Neuron (in vitro differentiated cells): Measurements from ENCODE around the gene GTF2I.
"Not testable (repeated sequence)": the region's sequence is repeated elsewhere in the genome, so short reads cannot be mapped to it uniquely, and the experiment has no call there.

ENCODE experiments used
- H2AFZ ChIP-seq: one replicate; pipeline ENCODE4 v1.6.1; 2013; ENCODE audit warnings: low read depth, mild to moderate bottlenecking, inconsistent platforms, low read length, moderate library complexity
- H3K27me3 ChIP-seq: one replicate; pipeline ENCODE4 v1.6.1; 2013; ENCODE audit warnings: low read length; ENCODE audit not compliant: insufficient read depth
- H3K36me3 ChIP-seq: one replicate; pipeline ENCODE4 v1.6.1; 2013; ENCODE audit warnings: low read length; ENCODE audit not compliant: insufficient read depth
- H3K4me1 ChIP-seq: one replicate; pipeline ENCODE4 v1.6.1; 2013; ENCODE audit warnings: low read length; ENCODE audit not compliant: insufficient read depth
- H3K4me3 ChIP-seq: 2 replicates; pipeline ENCODE4 v1.5.1; 2013; ENCODE audit warnings: mild to moderate bottlenecking, low read length, moderate library complexity
- H3K9me3 ChIP-seq: one replicate; pipeline ENCODE4 v1.6.1; 2013; ENCODE audit warnings: low read length

GTF2I gene

DNA sequence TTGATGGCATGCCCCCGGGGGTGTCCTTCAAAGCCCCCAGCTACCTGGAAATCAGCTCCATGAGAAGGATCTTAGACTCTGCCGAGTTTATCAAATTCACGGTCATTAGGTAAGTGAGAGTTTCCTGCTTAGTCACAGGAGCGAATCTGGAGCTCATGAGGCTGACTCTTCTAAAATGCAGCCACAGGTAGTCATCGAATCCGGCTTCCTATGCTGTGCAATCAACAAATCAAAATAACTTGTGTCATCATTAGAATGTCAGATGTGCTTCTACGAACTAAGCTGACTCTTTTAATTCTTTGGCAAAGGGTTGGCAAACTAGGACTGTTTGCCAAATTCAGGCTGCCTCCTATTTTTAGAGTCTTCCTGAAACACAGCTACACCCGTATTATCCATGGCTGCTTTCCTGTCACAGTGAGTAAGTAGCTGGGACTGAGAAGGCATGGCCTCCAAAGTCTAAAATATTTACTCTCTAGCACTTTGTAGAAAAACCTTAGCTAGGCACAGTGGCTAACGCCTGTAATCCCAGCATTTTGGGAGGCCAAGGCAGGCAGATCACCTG, 96.5 kb downstream of the GTF2I start:
- not testable (repeated sequence) for H3K36me3 ChIP-seq, H2AFZ ChIP-seq, H3K4me1 ChIP-seq, H3K27me3 ChIP-seq, H3K4me3 ChIP-seq, H3K9me3 ChIP-seq

DNA sequence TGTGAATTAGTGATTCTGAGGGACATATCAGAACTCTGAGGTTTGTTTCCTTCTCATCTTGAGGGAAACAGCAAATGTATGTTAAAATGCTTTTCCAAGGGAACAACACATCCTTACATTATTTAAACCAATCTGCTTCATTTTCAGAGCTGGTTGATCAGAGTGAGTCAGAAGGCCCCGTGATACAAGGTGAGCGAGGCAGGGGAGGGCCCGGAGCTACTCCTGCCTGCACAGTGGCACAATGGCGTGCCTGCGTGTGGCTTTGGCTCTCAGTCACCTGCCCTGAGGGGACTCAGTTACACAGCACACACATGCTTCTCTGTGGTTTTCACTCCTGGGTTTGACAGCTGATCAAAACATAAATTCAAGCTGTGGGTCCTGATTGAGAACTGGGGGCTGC, 99.2 kb downstream of the GTF2I start:
- H2AFZ ChIP-seq, H3K36me3 ChIP-seq, H3K4me3 ChIP-seq, H3K27me3 ChIP-seq, H3K9me3 ChIP-seq, H3K4me1 ChIP-seq: not testable (repeated sequence)

DNA sequence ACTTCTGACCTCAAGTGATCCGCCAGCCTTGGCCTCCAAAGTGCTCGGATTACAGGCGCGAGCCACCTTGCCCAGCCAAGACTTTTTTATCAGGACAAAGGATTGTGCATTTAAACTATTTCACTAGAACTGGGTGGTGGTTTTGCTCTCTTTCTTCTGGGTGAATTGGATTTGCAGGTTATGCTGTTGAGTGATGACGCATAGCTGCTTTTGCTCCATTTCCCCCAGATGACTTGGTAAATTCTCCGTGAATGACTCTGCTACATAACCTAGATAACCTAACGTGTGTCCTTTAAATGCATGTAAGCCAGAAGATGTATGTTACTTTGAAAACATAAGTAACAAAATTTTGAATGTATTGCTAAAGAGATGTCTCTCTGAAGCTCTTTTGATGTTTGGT, 100.8 kb downstream of the GTF2I start:
- not testable (repeated sequence) for H3K36me3 ChIP-seq, H2AFZ ChIP-seq, H3K4me3 ChIP-seq, H3K4me1 ChIP-seq, H3K9me3 ChIP-seq, H3K27me3 ChIP-seq

DNA sequence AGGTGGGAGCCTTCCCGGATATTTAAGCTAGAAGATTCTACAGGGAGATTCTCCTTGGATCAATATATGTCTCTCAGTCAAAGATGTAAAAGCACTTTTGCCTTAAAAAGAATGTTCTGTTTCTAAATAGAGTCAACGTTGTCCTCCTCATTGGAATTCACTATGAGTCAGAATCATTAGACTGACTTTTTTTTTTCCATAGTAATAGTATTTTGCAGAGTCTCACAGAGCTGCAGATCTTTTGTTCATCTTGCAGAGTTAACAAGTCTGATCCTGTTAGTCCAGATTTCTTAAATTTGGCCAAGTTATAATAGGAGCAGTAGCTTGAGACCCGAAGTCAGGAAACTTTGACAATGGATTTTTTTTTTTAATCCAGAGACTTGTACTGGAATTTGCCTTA, 101.5 kb downstream of the GTF2I start:
- not testable (repeated sequence) for H3K36me3 ChIP-seq, H3K4me3 ChIP-seq, H3K27me3 ChIP-seq, H2AFZ ChIP-seq, H3K9me3 ChIP-seq, H3K4me1 ChIP-seq

DNA sequence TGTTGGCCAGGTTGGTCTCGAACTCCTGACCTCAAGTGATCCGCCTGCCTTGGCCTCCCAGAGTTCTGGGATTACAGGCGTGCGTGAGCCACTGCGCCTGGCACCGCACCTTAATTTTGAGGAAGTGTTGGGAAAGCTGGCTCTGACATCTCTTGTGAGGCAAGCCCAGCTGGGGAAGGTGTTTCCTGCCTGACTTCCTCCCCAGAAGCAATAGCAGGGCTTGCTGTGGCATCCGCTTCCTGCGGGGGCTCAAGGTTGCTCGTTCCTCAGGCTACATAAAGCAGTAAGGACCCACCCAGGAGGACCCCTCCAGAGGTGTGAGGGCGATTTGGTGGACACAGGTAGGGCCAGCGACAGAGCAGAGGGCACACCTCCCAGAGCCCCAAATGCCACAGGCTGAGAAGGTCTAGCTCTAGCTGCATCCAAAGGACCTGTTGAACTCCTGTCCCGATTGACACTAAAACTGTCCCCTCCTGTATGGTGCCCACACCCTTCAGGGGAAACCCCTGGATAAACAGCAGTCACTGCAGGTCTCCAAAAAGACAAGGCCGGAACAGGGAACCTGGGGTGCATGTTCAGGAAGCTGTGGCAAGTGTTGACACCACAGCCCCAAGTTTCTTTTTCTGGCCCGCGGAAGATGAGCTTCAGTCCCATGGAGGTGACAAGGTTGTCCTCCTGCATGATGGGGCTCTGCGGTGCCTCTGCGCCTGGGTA, 107.8 kb downstream of the GTF2I start:
- not testable (repeated sequence) for H3K9me3 ChIP-seq, H3K4me1 ChIP-seq, H3K36me3 ChIP-seq, H3K27me3 ChIP-seq, H3K4me3 ChIP-seq, H2AFZ ChIP-seq

DNA sequence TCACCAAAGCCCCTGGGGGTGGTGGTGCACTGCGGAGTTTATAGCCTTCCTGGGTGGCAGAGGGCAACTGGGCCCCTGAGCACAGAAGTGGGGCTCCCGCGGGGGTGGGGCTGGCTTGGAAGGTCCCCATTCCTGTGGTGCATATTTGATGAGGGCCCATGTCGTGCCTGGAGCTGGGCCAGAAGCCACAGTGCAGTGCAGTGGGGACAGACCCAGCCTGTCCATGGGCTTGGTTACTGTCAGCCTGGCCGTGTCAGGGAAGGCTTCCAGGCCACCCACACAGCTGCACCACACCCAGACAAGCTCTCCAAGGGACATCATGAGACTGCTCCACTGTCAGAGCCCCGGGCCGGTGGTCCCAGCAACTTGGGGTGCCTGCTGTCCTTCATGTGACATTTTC, 109.0 kb downstream of the GTF2I start:
- H3K27me3 ChIP-seq, H3K4me1 ChIP-seq, H3K4me3 ChIP-seq, H2AFZ ChIP-seq, H3K36me3 ChIP-seq, H3K9me3 ChIP-seq: not testable (repeated sequence)

DNA sequence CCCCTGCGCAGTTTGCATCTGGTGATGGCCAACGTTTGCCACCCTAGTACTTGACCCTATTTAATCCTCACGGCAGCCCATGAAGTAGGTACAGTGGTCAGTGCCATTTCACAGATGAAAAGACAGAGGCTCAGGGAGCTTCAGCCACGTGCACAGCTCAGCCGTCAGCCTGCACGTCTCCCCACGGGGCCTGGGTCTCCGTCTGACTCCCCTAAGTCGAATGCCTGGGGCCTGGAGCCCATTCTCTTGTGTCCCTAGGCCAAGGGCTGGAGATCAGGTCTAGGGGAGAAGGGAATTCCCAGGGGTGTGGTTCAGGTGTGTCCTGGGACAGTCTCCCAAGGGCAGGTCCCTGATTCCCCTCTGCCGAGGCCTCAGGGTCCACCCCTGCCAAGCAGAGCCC, 109.5 kb downstream of the GTF2I start:
- H3K4me3 ChIP-seq, H3K9me3 ChIP-seq, H3K27me3 ChIP-seq, H2AFZ ChIP-seq, H3K4me1 ChIP-seq, H3K36me3 ChIP-seq: not testable (repeated sequence)

DNA sequence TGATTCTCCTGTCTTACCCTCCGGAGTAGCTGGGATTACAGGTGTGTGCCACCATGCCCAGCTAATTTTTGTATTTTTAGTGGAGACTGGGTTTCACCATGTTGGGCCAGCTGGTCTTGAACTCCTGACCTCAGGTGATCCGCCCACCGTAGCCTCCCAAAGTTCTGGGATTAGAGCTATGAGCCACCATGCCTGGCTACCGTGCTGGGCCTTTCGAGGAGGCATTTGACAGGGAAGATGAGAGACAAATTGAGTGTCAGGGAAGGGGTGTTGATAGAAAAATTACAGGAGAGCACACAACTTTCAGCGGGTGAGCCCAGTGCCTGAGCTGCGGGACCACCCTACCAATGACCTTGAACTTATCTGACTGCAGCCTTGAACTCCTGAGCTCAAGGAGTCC, 112.5 kb downstream of the GTF2I start:
- not testable (repeated sequence) for H3K4me1 ChIP-seq, H3K27me3 ChIP-seq, H3K36me3 ChIP-seq, H3K9me3 ChIP-seq, H3K4me3 ChIP-seq, H2AFZ ChIP-seq

DNA sequence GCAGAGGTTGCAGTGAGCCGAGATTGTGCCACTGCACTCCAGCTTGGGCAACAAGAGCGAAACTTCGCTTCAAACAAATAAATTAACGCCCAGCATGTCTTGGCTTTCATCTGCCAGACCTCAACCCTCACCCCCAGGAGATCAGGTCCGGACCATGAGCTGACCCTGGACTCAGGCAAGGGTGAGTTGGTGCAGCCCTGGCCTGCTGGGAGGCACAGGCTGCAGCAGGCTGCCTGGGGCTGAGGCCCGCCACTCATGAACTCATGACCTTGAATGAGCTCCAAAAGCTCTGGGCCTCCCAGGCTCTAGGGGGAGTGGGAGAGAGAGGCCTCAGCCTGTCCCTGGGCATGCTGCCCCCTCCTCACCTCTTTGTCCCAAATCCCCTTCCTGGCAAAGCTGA, 114.6 kb downstream of the GTF2I start:
- not testable (repeated sequence) for H3K9me3 ChIP-seq, H3K27me3 ChIP-seq, H3K36me3 ChIP-seq, H2AFZ ChIP-seq, H3K4me3 ChIP-seq, H3K4me1 ChIP-seq

DNA sequence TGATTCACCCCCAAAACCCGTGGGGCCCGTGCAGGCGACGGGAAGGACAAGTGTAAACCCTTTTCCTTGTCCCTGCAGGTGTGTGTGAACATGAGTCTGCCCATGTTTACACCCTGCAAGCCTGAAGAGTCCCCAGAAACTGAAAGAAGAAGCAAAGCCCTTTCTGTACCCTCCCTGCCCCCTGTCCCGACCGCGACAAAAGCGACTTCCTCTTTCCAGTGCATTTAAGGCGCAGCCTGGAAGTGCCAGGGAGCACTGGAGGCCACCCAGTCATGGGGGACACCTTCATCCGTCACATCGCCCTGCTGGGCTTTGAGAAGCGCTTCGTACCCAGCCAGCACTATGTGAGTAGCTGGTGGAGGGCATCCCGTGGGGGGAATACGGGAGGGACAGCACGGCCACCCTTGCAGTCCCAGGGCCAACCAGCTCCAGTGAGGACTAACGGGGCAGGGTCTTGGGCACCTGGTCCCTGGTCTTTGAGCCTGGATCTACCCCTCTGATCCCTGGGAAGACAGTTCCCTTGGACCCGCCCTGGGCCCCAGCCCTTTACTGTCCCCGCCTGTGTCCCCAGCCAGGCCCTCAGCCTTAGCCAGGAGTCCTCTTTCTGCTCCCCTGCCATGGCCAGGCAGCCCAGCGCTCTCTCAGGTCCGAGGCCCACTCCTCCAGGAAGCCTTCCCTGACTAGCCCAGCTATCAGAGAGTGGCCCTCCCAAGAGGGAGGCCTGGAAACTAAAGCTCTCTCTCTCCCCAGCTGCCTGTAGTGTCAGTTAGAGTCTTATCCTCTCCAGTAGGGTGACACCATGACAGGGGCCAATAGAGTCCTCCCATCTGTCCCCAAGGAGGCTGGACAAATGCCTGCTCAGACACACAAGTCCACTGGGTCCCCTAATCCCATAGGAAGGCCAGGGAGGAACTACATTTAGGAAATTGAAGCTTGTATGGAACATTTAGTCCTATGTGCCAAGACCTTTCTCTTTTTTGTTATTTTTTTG, 116.5 kb downstream of the GTF2I start, which contains the start of gene NCF1:
Gene NCF1 (plus strand): TSS at position 252 of the 991 bp plus-strand sequence. CDS start 21 bp downstream, at position 273.
- not testable (repeated sequence) for H3K4me1 ChIP-seq, H3K27me3 ChIP-seq, H3K36me3 ChIP-seq, H3K9me3 ChIP-seq, H3K4me3 ChIP-seq, H2AFZ ChIP-seq

DNA sequence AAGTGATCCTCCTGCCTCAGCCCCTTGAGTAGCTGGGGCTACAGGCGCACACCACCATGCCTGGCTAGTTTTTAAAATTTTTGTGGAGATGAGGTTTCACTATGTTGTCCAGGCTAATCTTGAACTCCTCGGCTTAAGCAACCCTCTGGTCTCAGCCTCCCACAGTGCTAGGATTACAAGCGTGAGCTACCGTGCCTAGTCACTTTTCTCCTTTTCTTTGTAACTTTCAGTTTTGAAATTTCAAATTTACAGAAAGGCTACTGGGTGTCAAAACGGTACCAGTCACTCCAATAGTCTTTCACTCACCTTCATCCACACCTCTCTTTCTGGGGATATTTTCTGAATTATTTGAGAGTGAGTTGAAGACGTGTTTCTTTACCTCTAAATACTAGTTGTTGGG, 117.6 kb downstream of the GTF2I start:
- H3K4me1 ChIP-seq, H3K9me3 ChIP-seq, H3K27me3 ChIP-seq, H3K36me3 ChIP-seq, H3K4me3 ChIP-seq, H2AFZ ChIP-seq: not testable (repeated sequence)

DNA sequence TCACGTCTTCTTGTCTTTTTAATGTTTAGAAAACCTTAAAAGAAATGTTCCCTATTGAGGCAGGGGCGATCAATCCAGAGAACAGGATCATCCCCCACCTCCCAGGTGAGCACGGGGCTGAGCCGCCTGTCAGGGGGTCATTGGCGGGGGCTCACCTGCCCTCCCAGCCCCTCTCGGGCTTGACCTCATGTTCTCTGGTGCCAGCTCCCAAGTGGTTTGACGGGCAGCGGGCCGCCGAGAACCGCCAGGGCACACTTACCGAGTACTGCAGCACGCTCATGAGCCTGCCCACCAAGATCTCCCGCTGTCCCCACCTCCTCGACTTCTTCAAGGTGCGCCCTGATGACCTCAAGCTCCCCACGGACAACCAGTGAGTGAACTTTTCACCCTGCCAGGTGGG, 121.5 kb downstream of the GTF2I start:
- not testable (repeated sequence) for H3K4me3 ChIP-seq, H3K9me3 ChIP-seq, H3K4me1 ChIP-seq, H3K27me3 ChIP-seq, H2AFZ ChIP-seq, H3K36me3 ChIP-seq

DNA sequence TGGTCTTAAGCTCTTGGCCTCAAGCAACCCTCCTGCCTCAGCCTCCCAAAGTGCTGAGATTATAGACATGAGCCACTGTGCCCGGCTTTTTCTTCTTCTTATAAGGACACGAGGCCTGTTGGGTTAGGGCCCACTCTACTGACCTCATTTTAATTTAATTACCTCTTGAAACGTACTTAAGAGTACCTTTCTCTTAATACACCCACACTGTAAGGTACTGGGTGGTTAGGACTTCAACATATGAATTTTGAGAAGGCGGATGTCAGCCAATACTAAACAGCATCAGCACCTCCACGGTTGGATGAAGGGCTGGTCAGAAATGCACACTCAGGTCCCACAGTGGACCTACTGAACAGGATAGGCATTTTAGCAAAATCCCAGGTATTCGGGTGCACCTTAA, 124.2 kb downstream of the GTF2I start:
- not testable (repeated sequence) for H3K27me3 ChIP-seq, H3K9me3 ChIP-seq, H2AFZ ChIP-seq, H3K4me1 ChIP-seq, H3K4me3 ChIP-seq, H3K36me3 ChIP-seq
